ENCODE results near the gene SUSD3.

- TF ChIP-seq CTCF (IDR thresholded peaks at IDR 0.05) (no peak), POLR2AphosphoS5 (IDR thresholded peaks at IDR 0.05) (no peak), POLR2A (IDR thresholded peaks at IDR 0.05; ENCODE audit: low read depth) (no peak)
Measured at GRCh38 chr9:93010056-93010455, 48.4 kb upstream of the SUSD3 start.
